GM12872 (cell line): ENCODE data around the gene NAALAD2.

Experiments used
- CTCF ChIP-seq: IDR thresholded peaks from 3 replicates; pipeline ENCODE4 v1.5.1; 2011; ENCODE audit warnings: low read depth, mild to moderate bottlenecking, low read length, moderate library complexity; ENCODE audit not compliant: insufficient read depth

Gene NAALAD2

DNA sequence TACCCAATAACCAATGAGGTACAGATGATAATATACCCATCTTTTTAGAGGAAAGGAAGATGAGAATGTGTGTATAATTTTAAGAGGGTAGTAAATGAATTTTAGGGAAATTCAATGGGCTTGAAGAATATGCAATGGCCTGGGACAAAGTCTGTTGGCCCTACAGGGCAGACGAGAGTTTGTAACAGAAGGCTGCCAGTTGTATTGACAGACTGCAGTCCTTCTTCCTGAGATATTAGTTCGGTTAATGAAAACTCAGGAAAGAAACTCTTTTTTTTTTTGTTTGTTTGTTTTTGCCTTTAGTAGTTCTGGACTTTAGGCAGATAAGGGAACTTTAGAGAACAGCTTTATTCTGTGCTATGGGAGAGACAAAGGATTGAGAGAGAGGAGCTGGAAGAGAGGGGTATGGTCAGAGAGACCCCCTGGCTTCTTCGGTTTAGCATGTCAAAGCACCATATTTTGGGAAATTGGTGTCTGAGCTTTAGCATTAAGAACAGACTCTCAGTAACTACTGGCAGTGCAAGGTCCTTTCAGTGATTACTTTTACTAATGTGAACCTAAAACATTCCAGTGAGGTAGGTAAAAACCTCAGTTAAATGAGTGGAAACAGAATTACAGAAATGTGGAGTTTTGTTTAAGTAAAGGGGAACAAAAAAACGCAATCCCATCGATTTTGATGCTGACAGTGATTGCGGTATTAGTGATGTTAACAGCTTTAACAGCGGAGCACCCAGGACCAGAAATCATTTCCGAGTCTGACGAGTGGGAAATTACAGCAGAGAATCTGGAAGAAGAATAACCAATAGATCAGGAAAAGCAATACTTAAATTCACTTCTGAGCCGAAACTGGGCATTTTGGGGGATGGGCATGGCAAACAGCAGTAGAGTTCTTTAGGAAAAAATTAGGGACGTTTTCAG is 644 bp upstream of the NAALAD2 start:
- no peak for TF ChIP-seq CTCF

DNA sequence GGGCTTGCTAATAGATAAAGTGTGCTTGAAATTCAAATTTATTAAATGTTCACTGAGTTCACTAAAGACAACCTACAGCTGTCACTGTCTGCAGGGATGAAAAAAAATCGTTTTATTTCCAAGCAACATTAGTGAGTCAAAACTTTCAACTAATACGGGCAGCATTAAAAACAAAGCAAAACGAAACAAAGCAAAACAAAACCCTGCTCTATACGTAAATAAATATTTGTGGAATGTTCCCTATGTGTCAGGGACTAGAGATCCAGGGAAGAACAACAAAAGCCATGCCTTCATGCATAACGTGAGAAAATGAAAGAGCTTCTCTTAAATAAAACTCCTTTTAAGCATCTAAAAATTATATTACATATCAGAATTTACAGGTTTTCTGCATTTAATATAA is 553 bp downstream of the NAALAD2 start:
- TF ChIP-seq CTCF, result no peak

DNA sequence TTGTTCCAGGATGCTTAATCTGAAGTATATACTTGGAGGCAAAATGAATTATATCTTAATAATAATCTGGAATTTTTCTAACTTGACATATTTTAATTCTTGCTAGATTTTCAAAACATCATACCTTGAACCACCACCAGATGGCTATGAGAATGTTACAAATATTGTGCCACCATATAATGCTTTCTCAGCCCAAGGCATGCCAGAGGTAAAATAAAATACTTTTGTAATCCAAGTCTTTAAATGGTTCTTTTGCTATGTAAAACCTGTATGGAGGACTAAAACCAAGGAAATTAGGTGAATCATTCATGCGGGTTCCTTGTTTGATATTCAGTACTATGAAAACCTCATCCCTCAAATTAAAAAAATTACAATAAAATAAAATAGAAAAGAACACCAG is 14.4 kb downstream of the NAALAD2 start:
- no peak for TF ChIP-seq CTCF

DNA sequence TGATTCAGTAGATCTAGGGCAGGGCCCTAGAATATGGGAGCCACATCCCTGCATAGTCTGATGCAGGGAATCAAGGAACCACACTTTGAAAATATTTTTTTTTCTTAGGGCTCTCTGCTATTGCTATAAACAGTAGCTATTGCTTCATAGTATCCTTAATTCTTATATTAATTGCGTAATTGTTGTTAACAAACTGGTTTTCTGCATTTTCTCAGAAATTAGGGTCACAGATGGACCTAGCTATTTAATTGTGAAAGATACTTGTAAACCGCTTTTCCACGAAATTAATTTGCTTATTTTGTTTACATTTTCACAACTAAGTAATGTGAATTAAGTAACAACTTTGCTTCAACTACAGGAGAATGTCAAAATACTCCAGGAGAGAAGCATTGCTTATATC is 34.1 kb downstream of the NAALAD2 start:
- no peak for TF ChIP-seq CTCF

- no peak for TF ChIP-seq CTCF
These were observed 36.9 kb downstream of the NAALAD2 start for GRCh38 chr11:90171359-90171758.

- no peak for TF ChIP-seq CTCF
These were observed 41.6 kb downstream of the NAALAD2 start for GRCh38 chr11:90176069-90176468.

DNA sequence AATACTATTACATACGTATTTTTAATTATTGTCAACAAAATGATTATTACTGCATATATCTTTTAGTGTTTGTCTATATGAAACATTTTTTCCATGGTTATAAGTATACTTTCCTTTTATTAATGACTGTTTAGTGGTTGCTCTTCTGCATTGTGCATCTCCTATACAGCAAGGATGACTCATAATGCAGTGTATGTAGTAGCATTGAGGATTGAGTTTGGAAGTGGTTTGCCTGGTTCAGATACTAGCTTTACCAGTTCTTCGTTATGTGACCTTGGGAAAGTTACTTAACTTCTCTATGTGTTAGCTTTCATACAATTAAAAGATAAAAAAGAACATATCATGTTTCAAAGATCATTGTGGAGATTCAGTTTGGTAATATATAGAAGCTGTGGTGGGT is 44.3 kb downstream of the NAALAD2 start:
- TF ChIP-seq CTCF, result no peak
